BE2C (cell line): ENCODE measurements around the gene DCAF10.
"Not testable (repeated sequence)": the region's sequence is repeated elsewhere in the genome, so short reads cannot be mapped to it uniquely, and the experiment has no call there.

Source experiments
- DNase-seq: peaks from one replicate; pipeline ENCODE4 v3.0.0-alpha.2; 2020
- H3K27me3 ChIP-seq: fragments of 250-450 bp; sonication (Bioruptor Pico); 2 replicates; pipeline ENCODE4 v1.5.1; 2020; ENCODE audit warnings: mild to moderate bottlenecking
- H3K36me3 ChIP-seq: fragments of 250-450 bp; sonication (Bioruptor Pico); 2 replicates; pipeline ENCODE4 v1.5.1; 2020; ENCODE audit warnings: mild to moderate bottlenecking
- H3K4me1 ChIP-seq: fragments of 250-450 bp; sonication (Bioruptor Pico); 2 replicates; pipeline ENCODE4 v1.5.1; 2020
- H3K4me3 ChIP-seq: 2 replicates; pipeline ENCODE4 v1.5.1; 2011; ENCODE audit warnings: low read depth, low read length
- H3K9me3 ChIP-seq: fragments of 250-450 bp; sonication (Bioruptor Pico); 2 replicates; pipeline ENCODE4 v1.5.1; 2020
- CTCF ChIP-seq: IDR thresholded peaks from 2 replicates; pipeline ENCODE4 v1.5.1; 2012; ENCODE audit warnings: mild to moderate bottlenecking, low read depth, low read length

DCAF10 gene

DNA sequence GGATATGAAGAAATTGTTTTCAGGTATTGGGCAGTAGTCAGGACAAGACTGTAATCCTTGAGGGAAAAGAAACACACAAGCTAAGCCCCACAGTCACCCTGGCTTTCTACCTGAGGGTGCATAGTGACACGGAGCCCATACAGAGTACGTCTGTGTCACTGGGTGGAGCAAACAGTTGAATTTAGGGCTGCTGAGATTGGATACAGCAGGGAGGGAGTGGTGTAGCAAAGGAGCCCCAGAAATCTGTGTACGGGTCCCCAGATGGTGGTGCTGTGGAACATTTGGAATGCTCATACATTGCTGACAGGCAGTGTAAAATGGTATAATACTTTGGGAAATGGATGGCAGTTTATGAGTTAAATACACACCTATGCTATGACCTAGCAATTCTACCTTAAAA is 41.9 kb upstream of the DCAF10 start:
- DNase-seq = no peak
- Histone ChIP-seq H3K27me3 (no peaks in the 10 kb centered on the region), H3K36me3 (no peaks in the 10 kb centered on the region), H3K4me1 (no peaks in the 10 kb centered on the region), H3K9me3 (no peaks in the 10 kb centered on the region), H3K4me3 (no peak overlapping the region)
- TF ChIP-seq CTCF = no peak

- H3K36me3 ChIP-seq = no peaks in the 10 kb centered on the region; the same call in 1 of the 2 replicates
- TF ChIP-seq CTCF = no peak
- H3K27me3 ChIP-seq = no peaks in the 10 kb centered on the region
- no peak overlapping the region for H3K4me3 ChIP-seq
- no peaks in the 10 kb centered on the region for H3K9me3 ChIP-seq
- H3K4me1 ChIP-seq = no peaks in the 10 kb centered on the region
- no peak for DNase-seq
Observed at GRCh38 chr9:37760416-37761161, 40.0 kb upstream of the DCAF10 start.

- no peaks in the 10 kb centered on the region for H3K4me1 ChIP-seq
- no peaks in the 10 kb centered on the region for H3K27me3 ChIP-seq
- no peaks in the 10 kb centered on the region; the same call in 1 of the 2 replicates for H3K36me3 ChIP-seq
- DNase-seq = no peak
- no peak overlapping the region for H3K4me3 ChIP-seq
- TF ChIP-seq CTCF = no peak
- no peaks in the 10 kb centered on the region for H3K9me3 ChIP-seq
Observed at GRCh38 chr9:37761511-37761910, 39.1 kb upstream of the DCAF10 start.

DNA sequence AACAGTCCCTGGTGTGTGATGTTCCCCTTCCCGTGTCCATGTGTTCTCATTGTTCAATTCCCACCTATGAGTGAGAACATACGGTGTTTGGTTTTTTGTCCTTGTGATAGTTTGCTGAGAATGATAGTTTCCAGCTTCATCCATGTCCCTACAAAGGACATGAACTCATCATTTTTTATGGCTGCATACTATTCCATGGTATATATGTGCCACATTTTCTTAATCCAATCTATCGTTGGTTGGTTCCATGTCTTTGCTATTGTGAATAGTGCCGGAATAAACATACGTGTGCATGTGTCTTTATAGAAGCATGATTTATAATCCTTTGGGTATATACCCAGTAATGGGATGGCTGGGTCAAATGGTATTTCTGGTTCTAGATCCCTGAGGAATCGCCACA is 35.3 kb upstream of the DCAF10 start:
- H3K36me3 ChIP-seq, DNase-seq, H3K4me1 ChIP-seq, H3K27me3 ChIP-seq, H3K4me3 ChIP-seq, H3K9me3 ChIP-seq: not testable (repeated sequence)

DNA sequence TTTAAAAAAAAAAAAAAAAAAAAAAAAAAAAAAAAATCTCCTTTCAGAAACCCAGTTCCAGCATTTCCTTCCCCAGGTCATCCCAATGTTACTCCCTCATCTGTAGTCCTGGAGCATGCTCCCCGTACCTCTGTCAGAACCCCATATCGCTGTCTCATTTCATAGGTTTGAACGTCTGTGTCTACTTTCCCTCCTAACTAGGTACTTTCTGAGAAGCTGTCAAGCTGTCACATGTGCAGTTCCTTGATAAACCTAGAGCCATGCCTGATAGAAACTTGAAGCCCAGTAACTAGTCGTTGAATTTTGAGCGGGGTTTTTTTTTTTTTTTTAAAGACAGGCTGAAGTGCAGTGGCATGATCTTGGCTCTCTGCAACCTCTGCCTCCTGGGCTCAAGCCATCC is 31.3 kb upstream of the DCAF10 start:
- TF ChIP-seq CTCF = no peak

GRCh38 chr9:37769995-37770394 is 30.6 kb upstream of the DCAF10 start:
- peaks cover 15% of the 10 kb centered on the region for H3K36me3 ChIP-seq

More for the DNA sequence above, 31.3 kb upstream of the DCAF10 start:
- no peak for DNase-seq
- Histone ChIP-seq H3K9me3 (no peaks in the 10 kb centered on the region), H3K4me1 (no peaks in the 10 kb centered on the region), H3K4me3 (no peak overlapping the region), H3K36me3 (peaks cover 12% of the 10 kb centered on the region), H3K27me3 (no peaks in the 10 kb centered on the region)

More at GRCh38 chr9:37769995-37770394, 30.6 kb upstream of the DCAF10 start:
- Histone ChIP-seq H3K4me3 (no peak overlapping the region), H3K27me3 (no peaks in the 10 kb centered on the region), H3K4me1 (no peaks in the 10 kb centered on the region), H3K9me3 (no peaks in the 10 kb centered on the region)
- no peak for TF ChIP-seq CTCF
- DNase-seq = no peak
